ENCODE results near the gene SPOCK1.

SPOCK1 gene

DNA sequence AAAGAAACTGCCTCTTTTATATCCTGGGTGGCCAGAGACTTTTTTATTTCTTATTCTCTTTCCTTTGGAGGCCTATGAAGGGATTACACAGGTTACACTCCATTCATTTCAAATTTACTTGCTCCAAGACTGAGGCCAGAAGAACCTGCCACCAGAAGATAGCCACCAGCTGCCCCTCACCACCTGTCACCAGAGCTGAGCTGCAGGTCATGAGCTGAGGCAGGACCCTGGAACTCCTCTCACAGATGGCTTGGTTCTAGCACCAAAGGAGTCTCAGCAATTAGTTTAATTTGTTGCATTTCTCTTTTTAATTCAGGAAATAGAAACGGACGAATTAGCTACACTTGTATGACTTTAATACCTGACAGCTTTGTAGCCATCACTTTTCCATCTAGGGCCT, 313.9 kb downstream of the SPOCK1 start:
- DNase-seq = no peak

DNA sequence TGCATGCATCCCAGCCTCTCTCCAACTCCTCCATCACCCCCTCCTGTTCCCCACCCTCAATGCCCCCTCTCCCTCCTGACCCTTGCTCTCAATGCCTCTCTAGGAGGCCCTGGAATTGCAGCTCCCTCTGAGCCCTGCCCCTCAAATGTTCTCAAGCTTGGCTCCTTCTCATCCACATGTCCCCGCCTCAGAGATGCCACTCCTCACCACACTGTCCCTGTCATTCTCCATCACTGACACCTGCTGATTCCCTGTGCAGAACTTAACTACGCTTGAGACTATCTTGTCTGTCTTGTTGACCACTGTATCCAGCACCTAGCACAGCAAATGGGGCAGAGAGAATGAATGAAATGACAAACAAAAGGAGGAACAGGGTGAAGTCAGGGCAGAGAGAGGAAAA, 314.4 kb downstream of the SPOCK1 start:
- DNase-seq = no peak

GRCh38 chr5:137182576-137182975, 316.6 kb downstream of the SPOCK1 start:
- DNase-seq = no peak

GRCh38 chr5:137181667-137182066, 317.5 kb downstream of the SPOCK1 start:
- no peak for DNase-seq

DNA sequence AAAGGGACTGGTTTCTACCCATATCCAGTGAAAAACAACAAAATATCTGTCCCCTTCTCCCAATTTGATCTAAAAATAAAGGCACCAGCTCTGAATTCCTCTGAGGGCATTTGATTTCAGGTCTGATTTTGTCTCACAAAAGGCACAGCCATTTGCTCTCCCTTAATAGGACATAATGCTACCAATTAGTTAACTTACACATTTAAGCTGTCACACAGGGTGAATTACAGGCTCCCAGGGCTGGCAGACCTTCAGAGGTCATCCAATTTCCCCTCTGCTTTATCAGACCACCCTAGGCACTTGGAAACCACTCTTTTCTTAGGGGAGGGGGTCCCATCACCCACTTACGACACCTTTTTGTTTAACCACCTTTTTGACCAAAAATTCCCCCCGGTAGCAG, 319.9 kb downstream of the SPOCK1 start:
- DNase-seq = no peak

DNA sequence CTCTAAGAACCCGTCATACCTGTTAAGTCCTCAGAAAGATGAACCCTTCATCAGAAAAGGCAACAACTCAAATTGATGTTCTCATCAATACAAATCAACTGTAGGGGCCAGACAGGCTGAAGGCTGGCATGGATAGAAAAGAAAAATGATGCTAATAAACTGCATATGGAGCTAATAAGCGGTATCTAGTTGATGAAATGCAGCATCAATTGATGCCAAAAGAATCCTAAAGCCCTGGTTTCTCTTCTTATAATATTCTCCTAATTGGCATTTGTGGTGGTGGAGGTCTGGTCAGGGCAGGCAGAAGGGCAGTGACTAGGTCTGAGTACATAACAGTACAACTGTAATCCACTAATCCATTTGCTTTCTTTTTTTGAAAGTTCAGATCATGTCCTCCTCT, 322.5 kb downstream of the SPOCK1 start:
- DNase-seq = no peak

- no peak for DNase-seq
These were observed 323.0 kb downstream of the SPOCK1 start for GRCh38 chr5:137176126-137176525.

DNA sequence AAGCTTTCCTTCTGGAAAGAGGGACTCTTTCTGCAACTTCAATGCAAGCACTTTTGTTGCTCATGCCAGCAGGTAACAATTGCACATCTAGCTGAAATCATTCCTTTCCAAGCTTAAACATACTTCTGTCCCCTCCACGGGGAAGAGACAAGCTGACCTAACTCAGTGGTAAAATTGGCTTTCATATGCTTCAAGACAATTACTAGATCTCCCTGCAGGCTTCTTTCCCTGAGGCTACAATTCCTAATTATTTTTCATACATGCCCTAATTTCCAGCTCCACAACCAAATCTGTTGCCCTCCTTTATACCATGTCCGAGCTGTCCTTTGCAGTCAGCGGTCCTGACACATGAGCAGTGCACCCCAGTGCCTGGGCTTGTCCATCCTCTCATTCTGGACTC, 324.9 kb downstream of the SPOCK1 start:
- no peak for DNase-seq

- no peak for DNase-seq
These were observed 326.9 kb downstream of the SPOCK1 start for GRCh38 chr5:137172258-137172657.

GRCh38 chr5:137167187-137167586, 331.9 kb downstream of the SPOCK1 start:
- no peak for DNase-seq

- no peak for DNase-seq
These were observed 334.2 kb downstream of the SPOCK1 start for GRCh38 chr5:137164961-137165360.

DNA sequence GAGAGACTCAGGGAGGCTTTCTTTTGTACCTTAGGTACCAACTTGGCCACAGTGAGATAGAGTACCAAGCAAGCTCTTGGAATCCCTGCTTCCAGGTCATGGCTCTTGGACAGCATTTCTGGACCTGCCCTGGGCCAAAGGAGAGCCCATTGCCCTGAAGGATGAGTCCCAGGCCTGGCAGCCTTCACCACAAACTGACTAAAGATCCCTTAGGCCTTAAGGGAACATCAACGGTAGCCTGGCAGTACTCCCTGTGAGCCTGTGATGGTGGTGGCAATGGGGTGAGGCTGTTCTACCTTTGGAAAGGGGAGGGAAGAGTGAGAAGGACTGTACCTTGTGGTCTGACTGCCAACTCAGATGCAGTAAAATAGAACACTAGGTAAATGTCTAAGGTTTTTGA, 334.6 kb downstream of the SPOCK1 start:
- no peak for DNase-seq

- no peak for DNase-seq
These were observed 340.4 kb downstream of the SPOCK1 start for GRCh38 chr5:137158691-137159090.

DNA sequence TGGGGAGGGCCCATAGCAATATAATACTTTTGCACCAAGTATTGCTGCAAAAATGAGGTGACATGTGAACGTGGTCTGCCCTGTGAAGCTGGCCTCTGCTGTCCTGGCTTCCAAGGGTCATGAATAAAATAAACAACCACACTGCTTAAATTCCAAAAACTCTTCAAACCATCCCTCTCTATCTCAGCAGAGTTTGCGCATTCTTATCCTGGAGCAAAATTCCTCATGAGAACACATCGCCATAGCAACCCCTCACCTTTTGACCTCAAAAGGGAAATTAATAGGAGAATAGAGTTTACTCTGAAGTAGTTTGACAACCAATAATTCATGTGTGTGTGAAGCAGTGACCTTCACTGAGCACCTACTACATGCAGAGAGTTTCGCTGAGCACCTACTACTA, 342.9 kb downstream of the SPOCK1 start:
- no peak for DNase-seq

DNA sequence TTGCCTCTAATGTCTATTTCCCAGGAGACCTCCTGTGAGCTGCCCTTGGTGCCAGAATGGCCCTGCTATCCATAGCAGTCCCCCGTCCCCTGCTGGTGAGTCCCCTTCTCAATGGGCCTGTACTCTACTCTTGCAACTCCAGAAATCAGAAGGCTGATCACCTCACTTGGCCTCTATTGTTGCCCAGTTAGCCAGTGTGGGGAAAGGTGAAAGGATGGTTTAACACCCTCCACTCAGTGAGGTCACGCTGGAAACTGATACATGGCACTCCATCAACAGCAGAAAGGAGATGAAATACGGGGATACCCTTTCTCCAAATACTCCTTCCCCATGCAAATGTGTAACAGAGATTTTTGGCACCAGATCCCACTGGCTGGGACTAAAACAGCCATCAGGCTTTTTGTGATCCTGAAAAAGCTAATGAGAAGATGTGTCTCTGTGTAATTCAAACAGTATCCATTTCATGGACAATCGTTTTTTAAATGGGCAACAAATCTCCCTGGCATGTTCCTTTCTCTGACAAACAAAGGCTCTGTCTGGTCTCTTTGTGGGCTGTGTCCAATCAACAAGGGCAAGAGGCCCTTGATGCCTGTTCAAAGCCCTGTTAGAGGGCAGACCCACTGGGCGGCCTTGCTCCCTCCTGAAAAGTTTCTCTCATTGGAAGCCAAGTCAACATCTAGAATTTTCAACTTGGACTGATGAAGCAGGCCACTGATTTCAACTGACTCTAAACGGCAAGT, 343.7 kb downstream of the SPOCK1 start:
- no peak for DNase-seq

DNA sequence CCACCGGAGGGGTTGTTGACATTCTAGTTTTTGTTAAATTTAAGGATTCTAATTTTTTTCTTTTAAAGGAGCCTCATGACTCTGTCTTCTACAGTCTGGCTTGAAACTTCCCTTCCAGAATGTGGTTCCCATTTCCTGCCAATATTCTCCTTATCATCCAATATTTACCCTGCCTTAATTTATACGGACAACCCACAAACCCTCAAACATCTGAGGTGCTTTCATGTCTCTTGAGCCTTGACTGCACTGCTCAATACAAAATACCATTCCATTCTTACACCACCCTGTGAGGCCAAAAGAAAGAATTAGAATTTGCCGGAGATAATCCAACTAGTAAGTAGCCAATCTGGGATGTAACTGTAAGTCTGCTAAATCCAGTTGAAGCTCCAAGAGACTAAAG, 346.5 kb downstream of the SPOCK1 start:
- DNase-seq = no peak

DNA sequence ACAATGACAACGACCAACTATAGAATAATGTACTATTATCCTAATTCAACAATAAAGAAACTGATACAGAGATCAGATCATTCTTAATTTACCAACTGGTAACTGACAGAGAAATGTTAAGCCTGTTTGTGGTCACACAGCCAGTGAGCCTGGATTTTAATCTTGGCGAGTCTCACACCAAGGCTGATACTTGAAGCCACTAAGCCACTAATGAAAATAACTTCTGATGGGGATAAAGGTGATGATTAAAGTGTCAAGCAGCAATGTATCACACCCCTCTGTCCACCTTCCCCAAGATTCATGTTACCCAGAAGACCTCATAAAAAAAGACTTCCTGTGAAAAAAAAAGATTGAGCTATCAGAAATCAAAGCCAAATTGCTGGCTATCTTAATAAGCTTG, 350.5 kb downstream of the SPOCK1 start:
- no peak for DNase-seq

DNA sequence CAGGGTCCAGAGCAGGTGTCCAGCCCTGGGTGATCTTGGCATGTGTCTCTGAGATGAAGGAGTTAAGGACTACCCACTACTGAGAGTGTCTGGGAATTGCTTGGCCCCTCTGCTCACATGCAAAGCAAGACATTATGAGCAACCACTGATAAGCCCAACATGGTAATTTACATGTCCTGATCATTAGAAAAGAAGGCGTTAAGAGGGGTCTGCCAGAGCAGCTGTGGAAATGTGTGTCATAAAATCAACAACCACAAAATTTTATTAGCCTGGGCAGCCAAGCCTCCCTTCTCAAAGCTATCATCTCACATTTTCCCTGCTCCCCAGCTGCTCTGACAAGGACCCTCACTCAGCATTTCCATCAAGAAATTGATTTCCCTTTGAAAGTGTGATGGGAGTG, 351.0 kb downstream of the SPOCK1 start:
- no peak for DNase-seq

DNA sequence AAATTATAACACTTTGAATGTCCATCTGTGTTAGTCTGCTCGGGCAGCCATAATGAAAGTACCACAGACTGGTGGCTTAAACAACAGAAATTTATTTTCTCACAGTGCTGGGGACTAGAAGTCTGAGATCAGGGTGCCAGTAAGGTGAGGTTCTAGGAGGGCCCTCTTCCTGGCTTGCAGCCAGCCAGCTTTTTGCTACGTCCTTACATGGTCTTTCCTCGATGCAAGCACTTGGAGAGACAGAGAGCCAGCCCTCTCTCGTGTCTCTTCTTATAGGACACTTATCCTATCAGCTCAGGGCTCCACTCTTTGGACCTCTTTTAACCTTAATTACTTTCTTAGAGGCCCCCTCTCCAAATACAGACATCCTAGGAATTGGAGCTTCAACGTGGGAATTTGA, 351.8 kb downstream of the SPOCK1 start:
- no peak for DNase-seq

DNA sequence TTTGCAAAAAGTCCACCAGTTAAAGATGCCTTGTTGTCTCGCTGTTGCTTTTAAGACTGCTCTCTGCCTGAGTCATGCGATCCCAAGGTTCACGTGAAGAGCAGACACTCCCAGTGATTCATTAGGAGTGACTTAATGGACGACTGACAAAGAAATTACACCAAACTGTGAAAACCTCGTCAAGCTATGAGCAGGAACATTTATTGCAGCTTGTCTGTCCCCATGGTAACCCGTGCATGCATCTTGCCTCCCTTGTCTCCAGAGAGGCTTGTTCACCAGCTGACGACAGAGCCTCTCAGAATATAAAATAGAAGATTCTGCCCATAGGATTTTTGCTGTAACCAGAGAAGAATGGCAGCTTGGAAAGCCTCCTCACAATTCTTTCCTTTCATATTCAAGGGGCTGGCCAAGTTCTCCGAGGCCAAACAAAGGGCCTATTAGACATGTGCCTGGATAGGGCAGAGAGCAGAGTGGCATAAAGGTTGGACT, 352.7 kb downstream of the SPOCK1 start:
- no peak for DNase-seq

GRCh38 chr5:137145721-137146120, 353.4 kb downstream of the SPOCK1 start:
- no peak for DNase-seq

DNA sequence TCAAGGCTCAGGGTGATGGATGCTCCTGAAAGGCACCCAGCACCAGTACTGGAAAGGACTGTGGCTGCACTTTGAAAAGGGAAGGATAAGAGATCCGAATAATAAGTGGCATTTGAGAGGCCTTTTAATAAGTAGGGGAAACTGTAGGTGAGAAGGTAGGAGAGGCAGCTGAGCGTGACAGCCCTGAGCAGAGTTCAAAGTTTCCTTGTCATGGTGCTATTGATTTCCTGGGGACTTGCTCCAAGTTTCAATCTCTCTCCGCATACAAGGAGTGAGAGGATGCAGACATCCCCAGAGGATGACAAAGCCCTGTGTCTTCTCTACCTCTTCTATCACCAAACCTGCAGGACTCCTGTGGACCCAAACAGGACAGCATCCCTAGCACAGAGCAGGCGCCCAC, 354.5 kb downstream of the SPOCK1 start:
- DNase-seq = no peak

- no peak for DNase-seq
These were observed 356.1 kb downstream of the SPOCK1 start for GRCh38 chr5:137142764-137143605.

GRCh38 chr5:137142346-137142745, 356.8 kb downstream of the SPOCK1 start:
- no peak for DNase-seq
